Keratinocyte (primary cell): ENCODE results near the gene ADAD2. TPM values are rescaled to one million over a fixed set of nuclear protein-coding genes. Genes with fewer than 3 reads are reported as not detected.

Experiments
- DNase-seq: peaks from one replicate; pipeline ENCODE4 v3.0.0-alpha.2; 2011; ENCODE audit warnings: low read depth, missing footprints, low spot score
- FAIRE-seq: peaks from 2 replicates; lab custom pipeline; 2011; peaks lifted over from hg19 to GRCh38; lab: Jason Lieb, UNC
- H2AFZ ChIP-seq: 2 replicates; pipeline ENCODE4 v1.6.0; 2012; ENCODE audit warnings: low read length, control low read depth, inconsistent platforms; ENCODE audit not compliant: control insufficient read depth
- H3K27ac ChIP-seq: 2 replicates; pipeline ENCODE4 v1.5.1; 2011; ENCODE audit warnings: low read length; ENCODE audit not compliant: control insufficient read depth, insufficient read depth
- H3K27me3 ChIP-seq: 3 replicates; pipeline ENCODE4 v1.6.0; 2011; ENCODE audit warnings: low read length; ENCODE audit not compliant: control insufficient read depth, insufficient read depth; ENCODE audit errors: extremely low read depth
- H3K36me3 ChIP-seq, 2 experiments: 2 replicates in 1 of 2; 3 replicates in 1 of 2; pipeline ENCODE4 v1.5.1; 2011; ENCODE audit warnings: low read length in 2 of 2, mild to moderate bottlenecking in 1 of 2; ENCODE audit not compliant: control insufficient read depth in 2 of 2, insufficient read depth in 2 of 2; ENCODE audit errors: extremely low read depth in 1 of 2
- H3K4me1 ChIP-seq: 3 replicates; pipeline ENCODE4 v1.5.1; 2011; ENCODE audit warnings: low read length; ENCODE audit not compliant: control insufficient read depth, insufficient read depth; ENCODE audit errors: extremely low read depth
- H3K4me2 ChIP-seq: 3 replicates; pipeline ENCODE4 v1.6.0; 2011; ENCODE audit warnings: low read depth, low read length; ENCODE audit not compliant: control insufficient read depth, insufficient read depth; ENCODE audit errors: extremely low read depth
- H3K4me3 ChIP-seq, 3 experiments: fragments of 200-600 bp in 1 of 3; sonication (generic) in 1 of 3; 2 replicates in 2 of 3; 3 replicates in 1 of 3; pipeline ENCODE4 v1.5.1; 2011 to 2016; ENCODE audit warnings: low read length in 3 of 3, mild to moderate bottlenecking in 3 of 3, control low read depth in 2 of 3, inconsistent platforms in 1 of 3, low read depth in 1 of 3, mixed read lengths in 1 of 3, mixed run types in 1 of 3, moderate library complexity in 1 of 3; ENCODE audit not compliant: control insufficient read depth in 2 of 3, insufficient read depth in 2 of 3; ENCODE audit errors: extremely low read depth in 1 of 3
- H3K79me2 ChIP-seq: 2 replicates; pipeline ENCODE4 v1.6.0; 2012; ENCODE audit warnings: low read length; ENCODE audit not compliant: control insufficient read depth, insufficient read depth
- H3K9ac ChIP-seq: 3 replicates; pipeline ENCODE4 v1.6.0; 2011; ENCODE audit warnings: low read length; ENCODE audit not compliant: control insufficient read depth, insufficient read depth; ENCODE audit errors: extremely low read depth
- H3K9me1 ChIP-seq: 3 replicates; pipeline ENCODE4 v1.6.0; 2011; ENCODE audit warnings: low read length; ENCODE audit not compliant: control insufficient read depth, insufficient read depth; ENCODE audit errors: extremely low read depth
- H3K9me3 ChIP-seq: 2 replicates; pipeline ENCODE4 v1.5.1; 2012; ENCODE audit warnings: low read depth, low read length; ENCODE audit not compliant: control insufficient read depth
- H4K20me1 ChIP-seq: 3 replicates; pipeline ENCODE4 v1.6.0; 2011; ENCODE audit warnings: low read length; ENCODE audit not compliant: control insufficient read depth, insufficient read depth; ENCODE audit errors: extremely low read depth
- EZH2 ChIP-seq: IDR thresholded peaks from one replicate; pipeline ENCODE4 v1.6.1; 2012; ENCODE audit warnings: inconsistent platforms, mild to moderate bottlenecking, low read length, moderate library complexity
- dilution Hi-C: fragments of 300-500 bp; cut with MboI; formaldehyde crosslinking; loops from one replicate; pipeline ENCODE4 v1.7.0; 2020; ENCODE audit warnings: low sequenced_read_pairs; ENCODE audit not compliant: extremely low pct_ligation_motif_present
- polyA plus RNA-seq, 5 experiments: library from polyadenylated mRNA; depleted of rRNA in 3 of 5; stranded (reverse) in 3 of 5; stranded (forward) in 1 of 5; unstranded in 1 of 5; fragments of >200 nt; gene quantifications; 1 replicate in 1 of 5; 2 replicates in 3 of 5; 3 replicates in 1 of 5; pipeline versions ENCODE4 v1.2.1 to v1.2.3, GENCODE V29; 2011 to 2012; ENCODE audit warnings: missing spikeins in 2 of 5, low read depth in 1 of 5, low replicate concordance in 1 of 5
- TF ChIP-seq, protein P1 (sequence below), 3 experiments: IDR thresholded peaks in 1 of 3; conservative IDR thresholded peaks in 1 of 3; optimal IDR thresholded peaks in 1 of 3; 2 replicates in 2 of 3; 3 replicates in 1 of 3; pipeline versions ENCODE3 to v1.5.1; 2011; ENCODE audit warnings: low read length in 3 of 3, mild to moderate bottlenecking in 3 of 3, moderate library complexity in 2 of 3, control low read depth in 1 of 3, inconsistent platforms in 1 of 3; ENCODE audit not compliant: insufficient read depth in 2 of 3; ENCODE audit errors: extremely low read depth in 1 of 3

The ADAD2 gene
- polyA plus RNA-seq, 1 donor (not counting 4 experiments of a cell fraction or from before 2014, with no cell fraction given) = not detected

DNA sequence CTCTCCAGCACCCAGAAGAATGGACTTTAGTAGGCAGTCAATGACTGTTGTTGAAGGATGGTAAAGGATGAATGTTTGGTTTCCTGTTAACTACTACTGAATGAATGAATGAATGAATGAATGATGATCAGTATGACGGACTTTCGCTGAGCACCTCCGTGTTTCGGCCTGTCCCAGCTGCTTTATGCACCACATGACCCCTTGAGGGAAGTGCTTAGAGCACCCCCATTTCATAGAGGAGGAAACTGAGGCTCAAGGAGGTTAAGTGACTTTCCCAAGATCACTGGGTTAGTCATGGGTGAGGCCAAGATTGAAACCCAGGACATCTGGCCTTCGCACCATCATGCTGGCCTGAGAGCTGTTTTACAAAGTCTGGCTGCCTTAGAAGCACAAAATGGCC is 42.0 kb downstream of the ADAD2 start:
- TF ChIP-seq, protein P1, sequence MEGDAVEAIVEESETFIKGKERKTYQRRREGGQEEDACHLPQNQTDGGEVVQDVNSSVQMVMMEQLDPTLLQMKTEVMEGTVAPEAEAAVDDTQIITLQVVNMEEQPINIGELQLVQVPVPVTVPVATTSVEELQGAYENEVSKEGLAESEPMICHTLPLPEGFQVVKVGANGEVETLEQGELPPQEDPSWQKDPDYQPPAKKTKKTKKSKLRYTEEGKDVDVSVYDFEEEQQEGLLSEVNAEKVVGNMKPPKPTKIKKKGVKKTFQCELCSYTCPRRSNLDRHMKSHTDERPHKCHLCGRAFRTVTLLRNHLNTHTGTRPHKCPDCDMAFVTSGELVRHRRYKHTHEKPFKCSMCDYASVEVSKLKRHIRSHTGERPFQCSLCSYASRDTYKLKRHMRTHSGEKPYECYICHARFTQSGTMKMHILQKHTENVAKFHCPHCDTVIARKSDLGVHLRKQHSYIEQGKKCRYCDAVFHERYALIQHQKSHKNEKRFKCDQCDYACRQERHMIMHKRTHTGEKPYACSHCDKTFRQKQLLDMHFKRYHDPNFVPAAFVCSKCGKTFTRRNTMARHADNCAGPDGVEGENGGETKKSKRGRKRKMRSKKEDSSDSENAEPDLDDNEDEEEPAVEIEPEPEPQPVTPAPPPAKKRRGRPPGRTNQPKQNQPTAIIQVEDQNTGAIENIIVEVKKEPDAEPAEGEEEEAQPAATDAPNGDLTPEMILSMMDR (optimal IDR thresholded peaks at IDR 0.05 in 1 of 3, IDR thresholded peaks at IDR 0.05 in 1 of 3, conservative IDR thresholded peaks at IDR 0.05 in 1 of 3; ENCODE audit: extremely low read depth in 1 of 3, insufficient read depth in 2 of 3, low read length in 3 of 3) = no peak
- TF ChIP-seq EZH2 = no peak
- no peaks in the 10 kb centered on the region for H3K4me1 ChIP-seq
- peaks cover 7% of the 10 kb centered on the region for H3K27me3 ChIP-seq
- no peaks in the 10 kb centered on the region for H3K36me3 ChIP-seq
- H3K9ac ChIP-seq = no peak overlapping the region
- no peak overlapping the region for H2AFZ ChIP-seq
- H4K20me1 ChIP-seq = no peaks in the 10 kb centered on the region
- H3K27ac ChIP-seq = no peak overlapping the region
- FAIRE-seq (no peak), DNase-seq (no peak)
- H3K4me3 ChIP-seq = no peak overlapping the region
- H3K9me1 ChIP-seq = no peaks in the 10 kb centered on the region
- H3K4me2 ChIP-seq = no peak overlapping the region
- no peaks in the 10 kb centered on the region for H3K79me2 ChIP-seq
- H3K9me3 ChIP-seq = no peaks in the 10 kb centered on the region
- dilution Hi-C loops = no loop called here

DNA sequence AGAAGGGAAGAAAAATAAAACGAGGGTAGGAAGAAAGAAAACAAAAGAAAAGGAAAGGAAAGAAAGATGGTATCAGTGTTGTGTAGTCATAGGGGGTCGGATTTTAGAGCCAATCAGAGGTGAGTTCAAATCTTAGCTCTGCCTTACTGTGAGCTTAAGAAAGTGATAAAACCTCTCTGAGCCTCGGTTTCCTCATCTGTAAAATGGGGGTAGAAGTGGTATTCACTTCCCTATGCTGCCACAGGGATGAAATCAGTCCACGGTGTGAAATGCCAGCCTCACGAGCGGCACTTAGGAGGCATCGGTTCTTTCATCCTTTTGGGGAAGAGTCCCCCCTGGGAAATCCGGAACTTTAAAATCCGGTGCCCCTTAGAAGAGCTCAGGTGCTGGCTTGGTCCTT is 42.8 kb downstream of the ADAD2 start:
- Histone ChIP-seq H3K36me3 (no peaks in the 10 kb centered on the region), H3K4me2 (no peak overlapping the region), H3K4me1 (no peaks in the 10 kb centered on the region), H3K79me2 (no peaks in the 10 kb centered on the region), H3K4me3 (no peak overlapping the region), H2AFZ (no peak overlapping the region), H3K9ac (no peak overlapping the region), H3K27ac (no peak overlapping the region), H3K9me1 (no peaks in the 10 kb centered on the region), H4K20me1 (no peaks in the 10 kb centered on the region), H3K9me3 (no peaks in the 10 kb centered on the region), H3K27me3 (peaks cover 7% of the 10 kb centered on the region)
- FAIRE-seq = no peak
- DNase-seq = no peak
- dilution Hi-C loops = no loop called here
- TF ChIP-seq, protein P1 (optimal IDR thresholded peaks at IDR 0.05 in 1 of 3, IDR thresholded peaks at IDR 0.05 in 1 of 3, conservative IDR thresholded peaks at IDR 0.05 in 1 of 3; ENCODE audit: extremely low read depth in 1 of 3, insufficient read depth in 2 of 3, low read length in 3 of 3) = no peak
- no peak for TF ChIP-seq EZH2
